ENCODE measurements around the gene PPT2.
"Not testable (repeated sequence)": the region's sequence is repeated elsewhere in the genome, so short reads cannot be mapped to it uniquely, and the experiment has no call there.

Gene PPT2

GRCh38 chr6:32189742-32190053, 35.8 kb downstream of the PPT2 start:
- no peak for DNase-seq (ENCODE audit: low read depth in 3 of 3)

DNA sequence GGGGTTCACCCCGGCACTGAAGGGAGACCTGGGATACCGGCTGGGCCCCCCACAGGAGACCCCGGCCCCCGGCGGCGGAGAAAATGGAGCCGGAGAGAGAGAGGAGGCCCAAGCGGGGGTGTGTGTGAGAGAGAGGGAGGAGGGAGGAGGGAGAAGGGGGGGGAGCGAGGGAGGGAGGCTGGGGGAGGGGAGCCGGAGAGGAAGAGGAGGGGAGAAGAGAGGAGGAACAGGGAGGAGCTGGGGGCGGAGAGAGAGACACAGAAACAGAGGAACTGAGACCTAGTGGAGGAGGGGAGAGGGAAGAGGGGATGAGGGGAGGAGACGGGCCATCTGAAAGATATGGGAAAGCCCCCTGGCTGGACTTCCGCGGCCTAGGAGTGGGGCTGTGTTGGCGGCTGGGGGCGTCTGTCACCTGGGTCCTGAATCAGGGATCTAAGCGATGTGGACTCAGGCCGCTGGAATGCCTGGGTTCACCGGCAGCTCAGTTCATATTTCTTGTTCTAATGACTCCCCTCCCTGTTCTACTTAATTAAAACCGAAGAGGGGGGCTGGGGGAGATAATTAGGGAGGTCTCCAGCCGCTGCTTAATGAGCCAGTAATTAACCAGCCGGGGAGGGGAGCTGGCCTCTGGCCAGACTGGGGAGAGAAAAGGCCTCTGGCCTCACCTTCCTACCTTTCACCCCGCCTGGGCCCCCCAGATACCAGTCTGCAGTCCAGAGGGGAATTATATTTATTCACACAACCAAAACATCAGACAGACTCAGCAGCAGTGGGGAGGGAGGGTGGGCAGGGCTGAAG, 36.3 kb downstream of the PPT2 start, which contains the start of gene PBX2:
Gene PBX2 (minus strand): TSS at position 149 of the 798 bp plus-strand sequence. CDS start 287 bp downstream, outside the sequence.
- DNase-seq (ENCODE audit: low read depth in 3 of 3): peak; percentile 63 to 86 (median 67)

DNA sequence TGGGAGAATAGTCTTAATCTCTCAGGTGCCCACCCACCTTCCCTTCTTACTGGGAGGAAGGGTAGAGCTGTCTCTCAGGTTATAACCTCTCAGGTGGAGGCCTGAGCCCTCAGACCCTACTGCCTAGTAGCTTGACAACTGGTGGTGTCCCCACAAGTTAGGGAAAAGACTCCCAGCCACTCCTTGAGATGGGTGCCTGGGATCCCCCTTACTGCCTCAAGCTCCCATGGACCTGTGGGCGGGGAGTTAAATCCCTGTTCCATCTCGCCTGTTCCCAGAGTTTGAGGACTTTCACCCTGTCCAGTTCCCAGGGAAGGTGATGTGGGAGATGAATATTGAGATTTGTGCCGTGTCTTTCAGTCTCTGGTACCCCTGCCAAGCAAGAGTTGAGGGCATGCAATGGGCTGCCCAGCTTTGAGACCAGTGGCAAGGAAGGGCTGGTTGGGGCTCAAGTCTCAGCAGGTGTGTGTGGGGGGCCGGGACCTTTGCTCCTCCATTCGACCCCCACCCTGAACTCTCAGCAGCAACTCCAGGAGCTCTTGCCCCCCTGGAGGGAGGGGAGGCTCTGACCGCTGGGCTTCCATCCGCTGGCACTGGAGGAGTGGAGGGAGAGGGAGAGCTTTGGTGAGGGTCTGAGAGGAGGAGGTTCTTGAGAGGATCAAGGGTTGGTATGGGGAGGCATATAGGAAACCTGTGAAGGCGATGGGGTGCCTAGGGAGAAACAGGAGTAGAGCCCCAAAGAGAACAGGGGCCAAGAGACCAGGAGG, 37.2 kb downstream of the PPT2 start:
- no peak for DNase-seq (ENCODE audit: low read depth in 3 of 3)

DNA sequence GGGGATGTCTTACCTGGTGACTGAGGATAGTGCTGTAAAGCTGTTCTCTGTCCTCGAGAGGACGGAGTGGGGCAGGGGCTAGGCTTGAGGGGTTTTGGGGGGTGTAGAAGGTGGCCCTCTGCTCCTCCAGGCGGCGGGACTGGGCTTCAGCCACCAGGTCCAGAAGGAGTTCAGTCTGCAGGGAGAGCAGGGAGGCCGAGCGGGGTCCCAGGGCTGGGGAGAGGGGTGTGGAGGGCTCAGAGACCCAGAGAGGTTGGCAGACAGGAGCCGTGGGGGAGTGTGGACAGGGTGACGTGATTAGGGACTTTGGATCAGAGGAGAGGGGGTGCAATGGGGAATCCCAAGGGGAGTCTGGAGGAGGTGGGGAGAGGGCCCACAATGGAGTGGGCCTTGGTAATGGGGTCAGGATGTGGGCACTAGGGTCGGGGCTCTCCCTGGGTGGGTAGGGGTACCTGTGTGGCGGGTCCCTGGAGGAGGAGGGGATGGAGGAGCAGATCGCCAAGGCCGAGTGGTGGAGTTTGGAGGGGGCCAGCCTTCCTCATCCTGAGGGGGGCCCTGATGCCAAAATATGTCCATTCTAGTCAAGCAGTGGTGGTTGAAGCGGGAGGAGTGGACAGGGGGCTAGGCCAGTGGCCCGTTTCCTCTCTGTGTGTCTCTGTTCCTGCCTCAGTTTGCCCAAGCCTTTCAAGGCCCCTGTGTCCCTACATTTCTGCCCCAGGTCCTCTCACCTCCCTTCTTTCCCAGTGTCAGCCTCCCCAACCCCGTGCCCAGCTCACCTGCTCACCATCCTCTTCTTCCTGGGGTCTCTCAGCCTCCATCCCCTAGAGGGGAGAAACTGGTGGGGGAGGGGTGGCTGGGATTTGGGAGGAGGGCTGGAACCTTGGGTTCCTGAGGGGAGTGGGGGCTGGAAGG, 38.0 kb downstream of the PPT2 start:
- DNase-seq (ENCODE audit: low read depth in 3 of 3): no peak

DNA sequence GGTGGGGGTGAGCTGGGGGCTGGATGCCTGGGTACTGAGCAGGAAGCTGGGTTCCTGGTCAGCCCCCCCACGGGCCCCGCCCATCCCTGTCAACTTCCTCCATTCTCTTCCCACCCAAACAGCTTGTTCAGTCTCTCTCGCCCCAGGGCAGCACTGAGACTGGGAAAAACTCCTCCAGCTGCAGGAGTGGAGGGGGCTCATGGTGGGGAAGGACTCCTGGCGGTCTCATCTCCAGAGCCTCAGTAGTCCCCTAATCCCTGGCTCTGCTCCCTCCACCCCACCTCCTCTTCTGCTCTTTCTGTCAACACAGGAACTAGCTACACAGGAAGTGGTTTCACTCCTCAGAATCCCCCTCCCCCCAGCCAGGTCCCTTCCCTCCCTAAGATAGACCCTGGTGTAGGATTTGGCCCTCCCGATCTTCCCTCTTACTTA, 38.7 kb downstream of the PPT2 start, which contains the start of gene GPSM3:
Gene GPSM3 (minus strand): TSS at position 36 of the 432 bp plus-strand sequence. CDS start 130 bp downstream, outside the sequence.
- no peak for DNase-seq (ENCODE audit: low read depth in 3 of 3)

DNA sequence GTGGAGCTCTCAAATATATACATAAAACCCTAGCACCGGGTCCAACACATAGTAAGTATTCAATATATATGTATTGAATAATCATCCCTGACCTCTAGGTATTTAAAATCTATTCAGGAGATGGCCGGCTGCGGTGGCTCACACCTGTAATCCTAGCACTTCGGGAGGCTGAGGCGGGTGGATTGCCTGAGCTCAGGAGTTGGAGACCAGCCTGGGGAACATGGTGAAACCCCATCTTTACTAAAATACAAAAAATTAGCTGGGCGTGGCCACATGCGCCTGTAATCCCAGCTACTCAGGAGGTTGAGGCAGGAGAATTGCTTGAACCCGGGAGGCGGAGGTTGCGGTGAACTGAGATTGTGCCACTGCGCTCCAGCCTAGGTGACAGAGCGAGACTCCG, 39.2 kb downstream of the PPT2 start:
- not testable (repeated sequence) for DNase-seq (ENCODE audit: low read depth in 3 of 3)

GRCh38 chr6:32194388-32194787, 40.4 kb downstream of the PPT2 start:
- DNase-seq (ENCODE audit: low read depth in 3 of 3): no peak

DNA sequence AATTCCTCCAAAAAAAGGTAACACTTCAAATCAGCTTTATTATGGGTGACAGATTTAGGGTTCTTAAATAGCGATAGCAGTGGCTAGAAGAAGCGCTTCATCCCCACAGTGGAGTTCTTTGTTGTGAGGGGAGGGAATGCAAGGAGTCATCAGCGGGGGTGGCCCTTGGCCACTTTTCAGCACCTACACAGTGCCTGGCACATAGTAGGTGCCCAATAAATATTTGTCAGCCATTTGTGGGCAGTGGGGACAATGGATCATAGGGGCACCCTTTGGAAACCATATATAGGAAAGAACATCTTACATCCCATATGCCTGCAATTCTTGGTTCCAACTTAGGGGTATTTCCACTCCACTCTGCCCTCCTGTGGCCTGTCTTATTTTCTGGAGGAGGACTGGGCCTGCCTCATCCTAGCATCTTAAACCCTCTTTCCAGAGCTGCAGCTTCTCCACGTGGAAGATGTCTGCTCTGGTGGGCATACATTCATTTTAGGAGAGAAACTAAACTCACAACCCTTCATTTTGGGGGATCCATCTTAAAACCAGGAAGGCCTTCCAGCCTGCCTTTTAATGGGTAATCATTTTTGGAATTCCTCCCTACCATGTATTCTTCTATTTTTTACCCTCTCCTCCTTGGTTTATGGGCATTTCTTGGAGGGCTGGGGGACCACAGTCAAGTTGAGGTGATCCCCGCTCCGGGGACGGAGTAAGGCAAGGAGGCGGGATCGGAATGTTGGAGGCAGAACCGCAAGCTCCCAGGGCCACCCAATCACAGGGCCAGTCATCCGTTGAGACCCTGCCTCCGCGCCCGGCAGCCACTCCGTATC, 41.1 kb downstream of the PPT2 start:
- DNase-seq (ENCODE audit: low read depth in 3 of 3): no peak

DNA sequence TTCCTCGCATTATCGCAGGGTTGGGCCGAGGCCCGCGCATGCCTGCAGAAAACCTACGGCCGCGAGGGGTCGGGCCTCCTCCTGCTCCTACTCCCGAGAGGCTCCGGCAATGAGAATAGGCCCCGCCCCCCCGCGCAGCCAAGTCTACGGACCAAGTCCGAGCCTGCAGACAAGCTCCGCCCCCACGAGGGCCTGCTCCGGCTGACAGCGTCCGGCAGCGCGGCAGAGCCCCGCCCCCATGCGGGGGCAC, 41.6 kb downstream of the PPT2 start:
- DNase-seq (ENCODE audit: low read depth in 3 of 3): peak; percentile 100

- peak in 1 of 3 donors; percentile 61 for DNase-seq (ENCODE audit: low read depth in 3 of 3)
These were observed 42.2 kb downstream of the PPT2 start for GRCh38 chr6:32195902-32196681.

- no peak for DNase-seq (ENCODE audit: low read depth in 3 of 3)
These were observed 43.0 kb downstream of the PPT2 start for GRCh38 chr6:32196682-32197616.

DNA sequence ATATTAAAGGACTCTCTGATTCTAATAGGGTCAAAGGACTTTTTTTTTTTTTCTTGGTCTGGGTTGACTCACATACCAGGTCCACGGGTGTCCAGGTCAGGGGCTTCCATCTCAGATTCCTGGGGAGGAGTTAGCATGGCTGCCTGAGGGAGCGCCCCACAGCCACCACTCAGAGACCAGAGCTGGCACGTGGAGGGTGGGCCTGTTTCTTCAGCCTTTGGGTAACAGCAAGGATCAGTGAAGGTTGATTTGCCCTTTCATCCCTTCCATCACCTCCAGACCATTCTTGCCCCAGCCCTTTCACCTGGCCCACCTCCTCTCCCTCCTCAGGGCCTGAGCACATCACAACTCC, 44.4 kb downstream of the PPT2 start:
- DNase-seq (ENCODE audit: low read depth in 3 of 3): no peak

GRCh38 chr6:32198866-32199265, 44.9 kb downstream of the PPT2 start:
- DNase-seq (ENCODE audit: low read depth in 3 of 3): no peak

GRCh38 chr6:32200711-32201475, 47.0 kb downstream of the PPT2 start:
- no peak for DNase-seq (ENCODE audit: low read depth in 3 of 3)

DNA sequence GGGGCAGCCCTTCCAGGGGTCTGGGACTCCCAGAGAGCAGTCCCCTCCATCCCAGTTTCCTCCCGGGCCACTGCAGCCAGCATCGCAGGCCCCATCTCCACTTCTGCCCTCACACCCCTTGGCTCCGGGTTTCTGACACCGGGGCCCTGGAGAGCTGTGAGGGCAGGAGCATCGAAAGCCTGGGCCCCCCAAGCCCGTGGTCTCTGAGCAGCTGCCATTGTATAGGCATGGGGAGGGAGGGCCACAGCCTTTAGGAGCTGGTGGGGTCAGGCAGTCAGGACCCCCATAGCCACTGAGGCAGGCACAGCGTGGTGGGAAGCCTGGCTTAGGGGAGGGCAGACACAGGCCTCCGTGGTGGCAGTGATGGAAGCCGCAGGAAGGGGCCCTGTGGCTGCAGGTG, 48.2 kb downstream of the PPT2 start:
- no peak for DNase-seq (ENCODE audit: low read depth in 3 of 3)

DNA sequence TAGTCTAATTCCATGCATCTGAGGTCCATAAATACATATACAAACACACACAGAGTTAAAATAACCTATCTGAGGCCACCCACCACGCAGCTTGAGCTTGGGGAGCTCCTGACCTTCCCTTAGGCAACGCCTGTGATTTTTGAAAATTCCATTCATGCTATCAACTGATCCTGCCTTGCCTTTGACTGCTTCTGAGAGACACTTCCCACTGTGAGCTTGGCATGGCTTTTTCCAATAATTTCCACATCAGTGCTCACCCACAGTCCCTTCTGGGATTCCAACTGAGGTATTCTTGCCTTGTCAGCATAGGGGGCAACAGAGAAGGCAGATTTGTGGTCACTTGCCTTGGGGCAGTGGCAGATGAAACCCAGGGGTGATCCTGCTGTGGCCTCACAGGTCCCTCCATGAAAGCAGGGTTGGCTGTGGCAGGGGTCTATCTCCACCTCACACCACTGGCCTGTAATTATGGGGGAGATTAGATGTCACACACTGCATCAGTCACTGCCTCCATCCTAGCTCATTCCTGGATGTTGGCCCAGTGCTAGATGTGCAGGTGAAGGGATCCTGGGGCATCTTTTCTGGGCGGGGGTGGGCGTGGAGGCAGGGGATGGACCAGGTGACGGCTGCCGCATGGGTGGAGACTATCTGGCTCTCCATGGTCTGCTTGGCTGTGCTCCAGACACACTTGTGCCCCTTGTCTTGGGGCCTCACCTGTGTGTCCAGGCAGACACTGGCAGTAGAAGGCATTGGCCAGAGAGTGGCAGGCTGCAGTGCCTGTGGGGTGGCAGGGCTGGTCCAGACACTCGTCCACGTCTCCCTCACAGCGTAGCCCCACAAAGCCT, 49.7 kb downstream of the PPT2 start:
- no peak for DNase-seq (ENCODE audit: low read depth in 3 of 3)

DNA sequence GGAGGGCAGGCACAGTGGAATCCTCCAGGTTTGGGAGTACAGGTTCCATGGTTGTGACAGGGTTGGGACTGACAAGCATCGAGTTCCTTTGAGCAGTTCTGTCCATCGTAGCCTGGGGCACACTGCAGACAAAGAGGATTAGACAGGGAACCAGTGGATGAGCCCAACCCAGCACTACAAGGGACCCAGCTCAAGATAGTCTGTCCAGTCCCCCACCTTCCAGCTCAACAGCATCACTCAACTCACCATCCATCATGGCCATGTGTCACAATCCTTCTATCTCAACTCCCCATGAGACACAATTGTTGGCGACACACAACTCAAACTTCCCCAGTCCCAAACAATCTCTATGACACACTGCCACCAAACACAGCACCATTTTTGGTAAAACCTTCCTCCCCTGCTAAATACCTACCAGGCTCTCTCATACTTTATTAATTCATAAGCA, 50.4 kb downstream of the PPT2 start:
- no peak for DNase-seq (ENCODE audit: low read depth in 3 of 3)

- DNase-seq (ENCODE audit: low read depth in 3 of 3): no peak
These were observed 55.1 kb downstream of the PPT2 start for GRCh38 chr6:32208996-32209395.

Data from stimulated activated CD4-positive, alpha-beta T cell treated with anti-CD3 and anti-CD28 coated beads, TNF-alpha, amount 100 ng/mL, for 48 hours (primary cell).